Suprapubic skin (tissue), 4 donors: Measurements from ENCODE around the gene CCSER1. TPM values are rescaled to one million over a fixed set of nuclear protein-coding genes. Genes with fewer than 3 reads are reported as not detected.

ENCODE experiments used
- DNase-seq, 2 donors: peaks; one replicate each; pipeline ENCODE4 v3.0.0-alpha.2; 2019; ENCODE audit warnings: low spot score in 2 of 2
- H3K27ac ChIP-seq: fragments of 200-600 bp; sonication (generic); one replicate; pipeline ENCODE4 v1.5.1; 2019
- H3K27me3 ChIP-seq: fragments of 200-600 bp; sonication (generic); one replicate; pipeline ENCODE4 v1.5.1; 2019
- H3K36me3 ChIP-seq: fragments of 200-600 bp; sonication (generic); one replicate; pipeline ENCODE4 v1.5.1; 2019
- H3K4me1 ChIP-seq: fragments of 200-600 bp; sonication (generic); one replicate; pipeline ENCODE4 v1.5.1; 2019
- H3K4me3 ChIP-seq: fragments of 200-600 bp; sonication (generic); one replicate; pipeline ENCODE4 v1.5.1; 2019; ENCODE audit warnings: mild to moderate bottlenecking
- H3K9me3 ChIP-seq: fragments of 200-600 bp; sonication (generic); one replicate; pipeline ENCODE4 v1.5.1; 2019
- EP300 ChIP-seq: sonication (generic); formaldehyde crosslinking; IDR thresholded peaks from one replicate; pipeline ENCODE4 v1.6.1; 2017; ENCODE audit warnings: antibody characterized with exemption
- POLR2A ChIP-seq, 2 donors: fragments of 450-650 bp; IDR thresholded peaks; one replicate each; pipeline ENCODE4 v1.6.1; 2017; ENCODE audit warnings: antibody characterized with exemption in 2 of 2, mild to moderate bottlenecking in 2 of 2, moderate library complexity in 2 of 2
- POLR2AphosphoS5 ChIP-seq, 3 donors: sonication (generic); formaldehyde crosslinking; IDR thresholded peaks; one replicate each; pipeline ENCODE4 v1.6.1; 2017; ENCODE audit warnings: antibody characterized with exemption in 3 of 3
- WGBS: methylation state at CpG from one replicate; pipeline ENCODE4 v1.1.5; 2018; 5-methylcytosine and 5-hydroxymethylcytosine counted together
- total RNA-seq, 4 donors: library from RNA; depleted of rRNA; stranded (reverse); fragments of >200 nt; gene quantifications; one replicate each; pipeline ENCODE4 v1.1.0, GENCODE V29; 2016
- TF ChIP-seq, protein P1 (sequence below), 2 donors: fragments of 200-600 bp in 1 of 2; fragments of 450-650 bp in 1 of 2; sonication (generic) in 1 of 2; IDR thresholded peaks; one replicate each; pipeline ENCODE4 v1.5.1; 2016 to 2019; ENCODE audit warnings: antibody characterized with exemption in 2 of 2, mild to moderate bottlenecking in 1 of 2, moderate library complexity in 1 of 2

CCSER1 gene
- total RNA-seq, 4 donors from 2014 or later = 6.7 to 39.5 (median 11.8) TPM

DNA sequence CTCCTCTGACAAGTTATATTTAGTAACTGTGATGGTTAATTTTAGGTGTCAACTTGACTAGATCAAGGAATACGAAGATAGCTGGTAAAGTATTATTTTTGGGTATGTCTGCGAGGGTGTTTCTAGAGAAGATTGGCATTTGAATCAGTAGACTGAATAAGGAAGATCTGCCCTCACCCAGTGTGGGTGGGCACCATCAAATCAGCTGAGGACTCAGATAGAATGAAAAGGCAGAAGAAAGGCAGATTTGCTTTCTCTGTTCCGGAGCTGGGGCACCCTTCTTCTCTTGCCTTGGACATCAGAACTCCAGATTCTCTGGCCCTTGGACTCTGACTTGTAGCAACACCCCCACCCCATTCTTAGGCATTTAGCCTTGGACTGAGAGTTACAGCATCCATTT, 981.6 kb downstream of the CCSER1 start:
- no peaks in the 10 kb centered on the region for H3K9me3 ChIP-seq
- no peak for TF ChIP-seq POLR2A (IDR thresholded peaks at IDR 0.05)
- TF ChIP-seq EP300 = no peak
- TF ChIP-seq, protein P1, sequence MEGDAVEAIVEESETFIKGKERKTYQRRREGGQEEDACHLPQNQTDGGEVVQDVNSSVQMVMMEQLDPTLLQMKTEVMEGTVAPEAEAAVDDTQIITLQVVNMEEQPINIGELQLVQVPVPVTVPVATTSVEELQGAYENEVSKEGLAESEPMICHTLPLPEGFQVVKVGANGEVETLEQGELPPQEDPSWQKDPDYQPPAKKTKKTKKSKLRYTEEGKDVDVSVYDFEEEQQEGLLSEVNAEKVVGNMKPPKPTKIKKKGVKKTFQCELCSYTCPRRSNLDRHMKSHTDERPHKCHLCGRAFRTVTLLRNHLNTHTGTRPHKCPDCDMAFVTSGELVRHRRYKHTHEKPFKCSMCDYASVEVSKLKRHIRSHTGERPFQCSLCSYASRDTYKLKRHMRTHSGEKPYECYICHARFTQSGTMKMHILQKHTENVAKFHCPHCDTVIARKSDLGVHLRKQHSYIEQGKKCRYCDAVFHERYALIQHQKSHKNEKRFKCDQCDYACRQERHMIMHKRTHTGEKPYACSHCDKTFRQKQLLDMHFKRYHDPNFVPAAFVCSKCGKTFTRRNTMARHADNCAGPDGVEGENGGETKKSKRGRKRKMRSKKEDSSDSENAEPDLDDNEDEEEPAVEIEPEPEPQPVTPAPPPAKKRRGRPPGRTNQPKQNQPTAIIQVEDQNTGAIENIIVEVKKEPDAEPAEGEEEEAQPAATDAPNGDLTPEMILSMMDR (IDR thresholded peaks at IDR 0.05) = no peak
- no peak for TF ChIP-seq POLR2AphosphoS5 (IDR thresholded peaks at IDR 0.05)
- no peaks in the 10 kb centered on the region for H3K4me1 ChIP-seq
- DNase-seq = no peak
- H3K4me3 ChIP-seq = no peak overlapping the region
- 86% methylated on average over 3 of the region's 3 CpGs for whole genome bisulfite sequencing
- H3K27me3 ChIP-seq = no peaks in the 10 kb centered on the region
- H3K36me3 ChIP-seq = no peaks in the 10 kb centered on the region
- H3K27ac ChIP-seq = no peak overlapping the region

DNA sequence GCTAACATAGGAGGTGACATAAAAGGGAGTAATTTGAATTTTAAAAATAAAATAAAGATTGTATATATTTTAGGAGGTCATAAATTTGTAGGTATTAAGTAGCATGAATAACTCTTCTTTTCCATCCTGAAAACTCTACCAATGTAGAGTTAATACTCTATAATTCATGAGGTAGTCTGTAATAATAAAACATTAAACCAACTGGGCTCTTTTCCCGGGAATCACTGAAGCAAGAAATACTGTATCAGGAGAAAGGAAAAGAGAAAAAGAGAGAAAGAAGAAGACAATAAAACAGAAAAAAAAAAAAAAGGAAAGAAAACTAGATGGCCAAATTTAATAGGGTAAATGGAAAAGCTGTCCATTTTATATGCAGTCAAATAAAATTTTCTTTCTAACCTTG, 984.4 kb downstream of the CCSER1 start:
- no peak for DNase-seq
- H3K9me3 ChIP-seq = no peaks in the 10 kb centered on the region
- no peak overlapping the region for H3K4me3 ChIP-seq
- no peaks in the 10 kb centered on the region for H3K4me1 ChIP-seq
- WGBS = 91% methylated on average over 1 of the region's 1 CpG
- H3K27ac ChIP-seq = no peak overlapping the region
- TF ChIP-seq, protein P1 (IDR thresholded peaks at IDR 0.05) = no peak
- TF ChIP-seq EP300 (no peak), POLR2A (IDR thresholded peaks at IDR 0.05) (no peak), POLR2AphosphoS5 (IDR thresholded peaks at IDR 0.05) (no peak)
- H3K27me3 ChIP-seq = no peaks in the 10 kb centered on the region
- H3K36me3 ChIP-seq = no peaks in the 10 kb centered on the region

DNA sequence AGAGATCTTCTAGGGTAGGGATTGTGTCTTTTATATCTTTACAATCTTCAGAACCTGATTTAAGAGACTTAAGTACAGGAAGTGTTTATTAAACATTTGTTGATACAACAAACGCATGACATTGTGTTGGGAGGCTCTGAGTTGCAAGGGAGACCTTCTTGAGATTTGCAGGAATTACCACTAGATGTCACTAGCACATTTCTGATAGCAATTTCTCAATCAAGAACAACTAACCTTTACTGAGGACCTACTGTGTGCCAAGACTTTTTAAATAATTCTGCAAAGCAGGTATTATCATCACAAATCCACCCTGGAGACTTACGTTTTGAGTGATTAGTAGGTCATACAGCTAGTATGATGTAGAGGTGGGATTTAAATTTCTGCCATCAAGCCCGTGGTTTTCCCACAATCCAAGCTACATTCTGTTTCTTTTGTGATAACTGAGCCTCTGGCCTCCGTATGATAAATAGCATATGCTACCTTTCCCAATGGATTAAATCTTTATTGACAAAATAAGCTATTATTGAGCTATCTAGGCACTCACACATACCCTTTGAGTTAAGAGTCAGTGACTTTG, 986.0 kb downstream of the CCSER1 start:
- DNase-seq = no peak
- 65% methylated on average over 4 of the region's 4 CpGs for WGBS
- TF ChIP-seq, protein P1 (IDR thresholded peaks at IDR 0.05) = no peak
- TF ChIP-seq EP300 (no peak), POLR2AphosphoS5 (IDR thresholded peaks at IDR 0.05) (no peak), POLR2A (IDR thresholded peaks at IDR 0.05) (no peak)
- Histone ChIP-seq H3K27me3 (no peaks in the 10 kb centered on the region), H3K9me3 (no peaks in the 10 kb centered on the region), H3K36me3 (no peaks in the 10 kb centered on the region), H3K27ac (no peak overlapping the region), H3K4me1 (no peaks in the 10 kb centered on the region), H3K4me3 (no peak overlapping the region)

DNA sequence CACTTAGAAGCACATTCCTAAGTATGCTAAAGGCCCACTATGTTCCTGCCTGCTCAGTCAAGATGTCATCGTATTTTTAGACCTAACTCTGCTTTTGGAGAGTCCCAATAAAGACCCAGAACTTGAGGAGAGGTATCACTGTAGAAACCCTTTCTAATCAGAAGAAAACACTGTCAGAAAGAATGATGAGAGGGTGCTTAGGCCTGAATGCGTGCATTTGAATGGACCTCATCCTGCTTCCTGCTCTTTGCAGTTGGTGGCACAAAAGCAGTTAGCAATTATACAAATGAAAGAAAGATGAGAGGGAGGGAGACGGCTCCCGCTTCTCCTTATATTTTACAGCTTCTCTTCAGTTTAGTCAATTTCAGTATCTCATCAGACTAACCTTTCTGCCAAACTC, 987.2 kb downstream of the CCSER1 start:
- Histone ChIP-seq H3K27me3 (no peaks in the 10 kb centered on the region), H3K36me3 (no peaks in the 10 kb centered on the region), H3K4me3 (no peak overlapping the region), H3K9me3 (no peaks in the 10 kb centered on the region), H3K4me1 (no peaks in the 10 kb centered on the region), H3K27ac (no peak overlapping the region)
- WGBS = 76% methylated on average over 4 of the region's 4 CpGs
- TF ChIP-seq, protein P1 (IDR thresholded peaks at IDR 0.05) = no peak
- no peak for TF ChIP-seq POLR2AphosphoS5 (IDR thresholded peaks at IDR 0.05)
- no peak for TF ChIP-seq EP300
- TF ChIP-seq POLR2A (IDR thresholded peaks at IDR 0.05) = no peak
- DNase-seq = no peak

- Histone ChIP-seq H3K4me1 (no peaks in the 10 kb centered on the region), H3K36me3 (no peaks in the 10 kb centered on the region), H3K9me3 (no peaks in the 10 kb centered on the region), H3K27ac (no peak overlapping the region), H3K27me3 (no peaks in the 10 kb centered on the region), H3K4me3 (no peak overlapping the region)
- no peak for DNase-seq
- TF ChIP-seq POLR2AphosphoS5 (IDR thresholded peaks at IDR 0.05) (no peak), POLR2A (IDR thresholded peaks at IDR 0.05) (no peak), EP300 (no peak)
- TF ChIP-seq, protein P1 (IDR thresholded peaks at IDR 0.05) = no peak
Observed at GRCh38 chr4:91116861-91117260, 989.7 kb downstream of the CCSER1 start.
